GM19238 (cell line): ENCODE results near the gene RARA.
"Not testable (repeated sequence)": the region's sequence is repeated elsewhere in the genome, so short reads cannot be mapped to it uniquely, and the experiment has no call there.

ENCODE experiments used
- DNase-seq: peaks from one replicate; pipeline ENCODE4 v3.0.0; 2011; ENCODE audit warnings: low spot score; ENCODE audit not compliant: insufficient read length

The RARA gene

GRCh38 chr17:40373999-40374398 lies 65.0 kb downstream of the RARA start:
- no peak for DNase-seq

GRCh38 chr17:40374821-40375498 lies 66.0 kb downstream of the RARA start:
- no peak for DNase-seq

- DNase-seq, result not testable (repeated sequence)
Observed at GRCh38 chr17:40375786-40376185, 66.8 kb downstream of the RARA start.

- DNase-seq, result not testable (repeated sequence)
Observed at GRCh38 chr17:40376541-40376940, 67.6 kb downstream of the RARA start.

- DNase-seq, result no peak
Observed at GRCh38 chr17:40377832-40378231, 68.9 kb downstream of the RARA start.

- no peak for DNase-seq
Observed at GRCh38 chr17:40378966-40379365, 70.0 kb downstream of the RARA start.

- no peak for DNase-seq
Observed at GRCh38 chr17:40382251-40382650, 73.3 kb downstream of the RARA start.

- not testable (repeated sequence) for DNase-seq
Observed at GRCh38 chr17:40386555-40386954, 77.6 kb downstream of the RARA start.

GRCh38 chr17:40399185-40399584 lies 90.2 kb downstream of the RARA start:
- no peak for DNase-seq

GRCh38 chr17:40402668-40403067 lies 93.7 kb downstream of the RARA start:
- DNase-seq, result no peak

GRCh38 chr17:40404003-40404402 lies 95.0 kb downstream of the RARA start:
- DNase-seq, result no peak
